H1 (cell line): ENCODE results near the gene PRKCA. TPM values are rescaled to one million over a fixed set of nuclear protein-coding genes. Genes with fewer than 3 reads are reported as not detected.

Experiments used
- CTCF ChIA-PET: fragments of 300-600 bp; sonication (Branson Sonifier 250); formaldehyde crosslinking; loops from one replicate; lab custom pipeline; 2021; ENCODE audit not compliant: partially characterized antibody; lab: Charles Lee
- POLR2A ChIA-PET: fragments of 300-600 bp; sonication (Branson Sonifier 250); formaldehyde crosslinking; loops from one replicate; lab custom pipeline; 2021; ENCODE audit warnings: inconsistent platforms; ENCODE audit not compliant: partially characterized antibody; lab: Charles Lee
- DNase-seq, 2 experiments: peaks; one replicate each; pipeline versions ENCODE4 v3.0.0 to v3.0.0-alpha.2; 2010 to 2022; ENCODE audit warnings: low spot score in 2 of 2, low read depth in 1 of 2, mixed read lengths in 1 of 2
- FAIRE-seq: peaks from 2 replicates; lab custom pipeline; 2011; peaks lifted over from hg19 to GRCh38; lab: Jason Lieb, UNC
- H2AFZ ChIP-seq: 2 replicates; pipeline ENCODE4 v1.8.1; 2012; ENCODE audit warnings: low read length, inconsistent platforms
- H2AK5ac ChIP-seq: 2 replicates; pipeline ENCODE4 v1.6.1; 2013; ENCODE audit warnings: low read depth, low read length
- H2BK120ac ChIP-seq: replicated peaks from 2 replicates; pipeline ENCODE3; 2013; ENCODE audit warnings: low read depth, low read length, inconsistent platforms
- H2BK12ac ChIP-seq: 2 replicates; pipeline ENCODE4 v1.6.1; 2013; ENCODE audit warnings: low read depth, low read length
- H2BK15ac ChIP-seq: 2 replicates; pipeline ENCODE4 v1.6.1; 2013; ENCODE audit warnings: low read length
- H2BK20ac ChIP-seq: 2 replicates; pipeline ENCODE4 v1.6.1; 2013; ENCODE audit warnings: low read length
- H2BK5ac ChIP-seq: 2 replicates; pipeline ENCODE4 v1.6.1; 2013; ENCODE audit warnings: low read depth, low read length
- H3K14ac ChIP-seq: 2 replicates; pipeline ENCODE4 v1.6.1; 2013; ENCODE audit warnings: inconsistent platforms; ENCODE audit not compliant: insufficient read length
- H3K18ac ChIP-seq: 2 replicates; pipeline ENCODE4 v1.6.1; 2013; ENCODE audit warnings: low read length; ENCODE audit errors: extremely low read depth
- H3K23ac ChIP-seq: 2 replicates; pipeline ENCODE4 v1.6.1; 2013; ENCODE audit warnings: inconsistent platforms; ENCODE audit not compliant: insufficient read length
- H3K23me2 ChIP-seq: 2 replicates; pipeline ENCODE4 v1.6.1; 2013; ENCODE audit warnings: low read depth, low read length
- H3K27ac ChIP-seq: 2 replicates; pipeline ENCODE4 v1.6.1; 2011; ENCODE audit warnings: low read depth, low read length, inconsistent platforms
- H3K27me3 ChIP-seq, 4 experiments: replicated peaks in 1 of 4; 1 replicate in 1 of 4; 2 replicates in 3 of 4; pipeline versions ENCODE4 v1.6.1 to v1.8.1; 2011 to 2013; ENCODE audit warnings: low read length in 3 of 4, mild to moderate bottlenecking in 3 of 4, inconsistent platforms in 2 of 4, mixed read lengths in 2 of 4, moderate library complexity in 1 of 4; ENCODE audit not compliant: control insufficient read depth in 3 of 4, insufficient read depth in 3 of 4; ENCODE audit errors: extremely low read depth in 1 of 4
- H3K36me3 ChIP-seq, 4 experiments: 2 replicates each; pipeline versions ENCODE4 v1.6.1 to v1.8.1; 2011 to 2013; ENCODE audit warnings: mild to moderate bottlenecking in 4 of 4, low read length in 3 of 4, moderate library complexity in 2 of 4, control low read depth in 1 of 4, inconsistent platforms in 1 of 4; ENCODE audit not compliant: insufficient read depth in 4 of 4, control insufficient read depth in 2 of 4
- H3K4ac ChIP-seq: replicated peaks from 2 replicates; pipeline ENCODE3; 2013; ENCODE audit warnings: low read length, low read depth, mixed read lengths, inconsistent platforms; ENCODE audit not compliant: insufficient read length
- H3K4me1 ChIP-seq, 4 experiments: replicated peaks in 1 of 4; 1 replicate in 1 of 4; 2 replicates in 3 of 4; pipeline versions ENCODE4 v1.6.1 to v1.8.1; 2011 to 2013; ENCODE audit warnings: low read length in 3 of 4, inconsistent platforms in 2 of 4, mixed read lengths in 1 of 4; ENCODE audit not compliant: insufficient read depth in 4 of 4, control insufficient read depth in 3 of 4
- H3K4me2 ChIP-seq, 2 experiments: 2 replicates each; pipeline versions ENCODE4 v1.6.1 to v1.8.1; 2011 to 2013; ENCODE audit warnings: low read depth in 2 of 2, low read length in 2 of 2, control low read depth in 1 of 2, inconsistent platforms in 1 of 2, mild to moderate bottlenecking in 1 of 2; ENCODE audit not compliant: insufficient read depth in 1 of 2
- H3K4me3 ChIP-seq, 4 experiments: fragments of 200-600, 300-600 bp in 1 of 4; sonication (generic), shearing (Covaris generic), sonication (Bioruptor Twin) in 1 of 4; 2 replicates each; pipeline versions ENCODE4 v1.5.1 to v1.8.1; 2011 to 2016; ENCODE audit warnings: low read length in 4 of 4, low read depth in 3 of 4, control low read depth in 2 of 4, inconsistent platforms in 2 of 4, mild to moderate bottlenecking in 2 of 4, mixed read lengths in 1 of 4, moderate library complexity in 1 of 4; ENCODE audit not compliant: insufficient read depth in 2 of 4; ENCODE audit errors: extremely low read depth in 1 of 4
- H3K56ac ChIP-seq: replicated peaks from 2 replicates; pipeline ENCODE3; 2013; ENCODE audit warnings: low read depth, mild to moderate bottlenecking, mixed read lengths, low read length, inconsistent platforms; ENCODE audit not compliant: insufficient read length
- H3K79me1 ChIP-seq: 2 replicates; pipeline ENCODE4 v1.6.1; 2013; ENCODE audit warnings: low read depth, low read length, control low read depth
- H3K79me2 ChIP-seq, 2 experiments: 2 replicates each; pipeline versions ENCODE4 v1.6.1 to v1.8.1; 2012 to 2013; ENCODE audit warnings: low read length in 2 of 2, mild to moderate bottlenecking in 2 of 2, inconsistent platforms in 1 of 2; ENCODE audit not compliant: insufficient read depth in 2 of 2, control insufficient read depth in 1 of 2
- H3K9ac ChIP-seq, 4 experiments: replicated peaks in 1 of 4; 1 replicate in 1 of 4; 2 replicates in 3 of 4; pipeline versions ENCODE4 v1.6.1 to v1.8.1; 2011 to 2013; ENCODE audit warnings: low read depth in 3 of 4, low read length in 3 of 4, control low read depth in 2 of 4, mild to moderate bottlenecking in 2 of 4, moderate library complexity in 2 of 4, inconsistent platforms in 1 of 4; ENCODE audit errors: extremely low read depth in 1 of 4
- H3K9me3 ChIP-seq, 2 experiments: 2 replicates each; pipeline versions ENCODE4 v1.6.1 to v1.8.1; 2012 to 2013; ENCODE audit warnings: mild to moderate bottlenecking in 2 of 2, moderate library complexity in 2 of 2, control low read depth in 1 of 2, inconsistent platforms in 1 of 2, low read depth in 1 of 2, low read length in 1 of 2, mixed read lengths in 1 of 2; ENCODE audit not compliant: insufficient read depth in 2 of 2
- H4K20me1 ChIP-seq, 2 experiments: replicated peaks in 1 of 2; 2 replicates each; pipeline versions ENCODE3 to v1.8.1; 2011 to 2013; ENCODE audit warnings: inconsistent platforms in 2 of 2, low read length in 2 of 2, mild to moderate bottlenecking in 1 of 2; ENCODE audit not compliant: insufficient read depth in 2 of 2, control insufficient read depth in 1 of 2
- H4K5ac ChIP-seq: 2 replicates; pipeline ENCODE4 v1.6.1; 2013; ENCODE audit warnings: low read length, low read depth, mixed read lengths, inconsistent platforms; ENCODE audit not compliant: insufficient read length
- H4K8ac ChIP-seq: 2 replicates; pipeline ENCODE4 v1.8.0; 2013; ENCODE audit warnings: mild to moderate bottlenecking, moderate library complexity, low read length, inconsistent platforms; ENCODE audit not compliant: insufficient read depth; ENCODE audit errors: extremely low read depth
- H4K91ac ChIP-seq: replicated peaks from 2 replicates; pipeline ENCODE3; 2013; ENCODE audit warnings: low read length, mixed read lengths, inconsistent platforms; ENCODE audit not compliant: insufficient read length
- BCL11A ChIP-seq, 2 experiments: IDR thresholded peaks; one replicate each; pipeline ENCODE4 v1.6.1; 2011; ENCODE audit warnings: low read depth in 2 of 2, low read length in 2 of 2, mild to moderate bottlenecking in 2 of 2
- CEBPB ChIP-seq: IDR thresholded peaks from 2 replicates; pipeline ENCODE4 v1.6.1; 2012; ENCODE audit warnings: low read depth, low read length
- GABPA ChIP-seq: IDR thresholded peaks from 2 replicates; pipeline ENCODE4 v1.6.1; 2011; ENCODE audit warnings: mild to moderate bottlenecking, low read length, moderate library complexity, borderline replicate concordance; ENCODE audit not compliant: insufficient read depth
- NRF1 ChIP-seq: IDR thresholded peaks from 2 replicates; pipeline ENCODE4 v1.6.1; 2011; ENCODE audit warnings: mild to moderate bottlenecking, low read depth, low read length, improper control_type of control experiment
- RAD21 ChIP-seq, 2 experiments: IDR thresholded peaks in 1 of 2; conservative IDR thresholded peaks in 1 of 2; 2 replicates each; pipeline ENCODE4 v1.6.1; 2011; ENCODE audit warnings: low read depth in 2 of 2, low read length in 2 of 2, improper control_type of control experiment in 1 of 2, inconsistent platforms in 1 of 2, mild to moderate bottlenecking in 1 of 2, moderate library complexity in 1 of 2
- RNF2 ChIP-seq: fragments of 200-900, 300-1000 bp; sonication (generic); IDR thresholded peaks from 2 replicates; pipeline ENCODE4 v1.7.1; 2016; ENCODE audit warnings: borderline replicate concordance, low read depth, mild to moderate bottlenecking, antibody characterized with exemption, low read length; ENCODE audit not compliant: poor library complexity, severe bottlenecking; ENCODE audit errors: missing control alignments
- SRF ChIP-seq: IDR thresholded peaks from 2 replicates; pipeline ENCODE4 v1.6.1; 2011; ENCODE audit warnings: mild to moderate bottlenecking, low read depth, low read length, moderate library complexity
- TAF1 ChIP-seq: IDR thresholded peaks from 2 replicates; pipeline ENCODE4 v1.6.1; 2011; ENCODE audit warnings: mild to moderate bottlenecking, low read depth, low read length
- WGBS, 2 experiments: shearing (Covaris generic) in 1 of 2; methylation state at CpG; one replicate each; pipeline versions ENCODE4 v1.1.6 to v1.1.7; 2013 to 2015; ENCODE audit warnings: low lambda C conversion rate in 2 of 2, mixed read lengths in 2 of 2, inconsistent platforms in 1 of 2, low coverage in 1 of 2, missing lambda C conversion rate in 1 of 2; ENCODE audit not compliant: insufficient replicate concordance in 2 of 2, insufficient coverage in 1 of 2, insufficient read length in 1 of 2; ENCODE audit errors: extremely low coverage in 1 of 2, missing lambda C conversion rate in 1 of 2; 5-methylcytosine and 5-hydroxymethylcytosine counted together
- polyA plus RNA-seq, 7 experiments: library from polyadenylated mRNA; depleted of rRNA in 3 of 7; stranded (reverse) in 5 of 7; unstranded in 2 of 7; fragments of >200 nt in 5 of 7; fragments of 200-250 nt in 2 of 7; gene quantifications; 1 replicate in 5 of 7; 2 replicates in 1 of 7; 4 replicates in 1 of 7; pipeline versions ENCODE4 v1.2.1 to v1.2.3, GENCODE V29; 2011 to 2013; ENCODE audit warnings: missing spikeins in 2 of 7, mixed read lengths in 2 of 7
- total RNA-seq: library from RNA; stranded (reverse); fragmentation: NEBNext Ultra II Directional; extraction: Animal tissue kit (Norgen Biotek cat#: 25700); gene quantifications from 2 replicates; pipeline ENCODE4 v1.2.1, GENCODE V29; 2021

Gene PRKCA
- total and polyA plus RNA-seq, 2 of the 8 experiments (the other 6 are each of a cell fraction or from before 2014, with no cell fraction given) = 5.8 to 17.8 TPM

DNA sequence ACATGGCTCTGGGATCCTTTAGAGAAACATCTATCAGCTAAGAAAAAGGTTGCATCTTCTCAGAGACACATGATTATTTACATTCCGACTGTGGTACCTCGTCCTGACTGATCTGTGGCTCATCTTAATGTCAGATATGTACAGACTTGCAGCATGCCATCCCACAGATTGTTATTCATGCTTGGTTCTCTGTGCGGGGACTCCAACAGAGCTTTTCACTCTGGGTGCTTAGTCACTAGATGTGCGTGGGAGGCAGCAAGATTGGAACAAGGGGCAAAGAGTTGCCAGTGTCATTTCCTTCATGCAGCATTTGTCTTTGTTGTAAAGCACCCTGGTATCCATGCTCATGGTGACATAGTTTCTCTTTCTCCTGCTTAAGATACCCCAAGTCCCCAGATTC is 353.4 kb downstream of the PRKCA start:
- Histone ChIP-seq H3K4me2 (no peak overlapping the region), H4K91ac (no peak overlapping the region), H2BK15ac (no peak overlapping the region), H4K8ac (no peak overlapping the region), H3K27me3 (no peaks in the 10 kb centered on the region), H3K79me1 (no peaks in the 10 kb centered on the region), H3K23ac (no peak overlapping the region), H3K9me3 (no peaks in the 10 kb centered on the region), H4K5ac (no peak overlapping the region), H3K4me3 (no peak overlapping the region), H3K4ac (no peak overlapping the region), H3K14ac (no peak overlapping the region), H2AK5ac (no peak overlapping the region), H3K36me3 (no peaks in the 10 kb centered on the region), H2BK5ac (no peak overlapping the region), H3K27ac (no peak overlapping the region), H2BK20ac (no peak overlapping the region), H3K23me2 (no peaks in the 10 kb centered on the region), H3K56ac (no peak overlapping the region), H2BK12ac (no peak overlapping the region), H4K20me1 (no peaks in the 10 kb centered on the region), H3K9ac (no peak overlapping the region), H2BK120ac (no peak overlapping the region), H3K18ac (no peak overlapping the region), H3K79me2 (no peaks in the 10 kb centered on the region), H3K4me1 (peaks cover 0 to 6% (median 2%) of the 10 kb centered on the region in 4 experiments; a peak in 1 of 7 replicates), H2AFZ (no peak overlapping the region)
- no peak for FAIRE-seq
- DNase-seq = no peak
- WGBS, 2 experiments = 80% methylated on average over 4 of the region's 4 CpGs; no CpG with 5 or more reads in 1 of the 2 experiments
- POLR2A ChIA-PET = no interaction called here
- CTCF ChIA-PET = interaction anchor here (0.9 to 1.5 kb wide), 3 partner anchors 11 to 15 kb away, joined by 3 to 4 read pairs (median 3); no protein-coding TSS in a partner anchor
- TF ChIP-seq RAD21 (IDR thresholded peaks at IDR 0.05 in 1 of 2, conservative IDR thresholded peaks at IDR 0.05 in 1 of 2; ENCODE audit: low read depth in 2 of 2, low read length in 2 of 2) (no peak), RNF2 (no peak), NRF1 (no peak), SRF (no peak), BCL11A (IDR thresholded peaks at IDR 0.05; ENCODE audit: low read depth in 2 of 2, low read length in 2 of 2) (no peak), TAF1 (no peak), GABPA (no peak), CEBPB (no peak)
